GM12878 (cell line): ENCODE measurements around the gene AFF1. TPM values are rescaled to one million over a fixed set of nuclear protein-coding genes. Genes with fewer than 3 reads are reported as not detected.
A peak's percentile ranks its signal among the peaks of the same experiment; 100 is the strongest.

Experiments used
- BCL11A ChIP-seq: IDR thresholded peaks from 2 replicates; pipeline ENCODE4 v1.6.1; 2011; ENCODE audit warnings: low read depth, low read length
- BRCA1 ChIP-seq: IDR thresholded peaks from 2 replicates; pipeline ENCODE4 v1.6.1; 2011; ENCODE audit warnings: low read depth, low read length, improper control_type of control experiment
- CEBPB ChIP-seq, 2 experiments: fragments of 150-350 bp in 1 of 2; IDR thresholded peaks; 2 replicates each; pipeline ENCODE4 v1.6.1; 2012 to 2014; ENCODE audit warnings: low read depth in 2 of 2, low read length in 2 of 2, borderline replicate concordance in 1 of 2, inconsistent platforms in 1 of 2
- CHD4 ChIP-seq: fragments of 200-600 bp; sonication (generic); IDR thresholded peaks from 2 replicates; pipeline ENCODE4 v1.6.1; 2016; ENCODE audit warnings: mild to moderate bottlenecking
- ESRRA ChIP-seq: IDR thresholded peaks from 2 replicates; pipeline ENCODE4 v1.6.1; 2012; ENCODE audit warnings: mild to moderate bottlenecking, low read length, improper control_type of control experiment
- EZH2 ChIP-seq: IDR thresholded peaks from 2 replicates; pipeline ENCODE4 v1.6.1; 2012; ENCODE audit warnings: low read depth, mild to moderate bottlenecking, control low read depth, inconsistent platforms, low read length, borderline replicate concordance; ENCODE audit not compliant: control insufficient read depth
- FOS ChIP-seq: IDR thresholded peaks from 3 replicates; pipeline ENCODE4 v1.6.1; 2011; ENCODE audit warnings: borderline replicate concordance; ENCODE audit not compliant: insufficient read length; ENCODE audit errors: extremely low read depth
- IKZF2 ChIP-seq, 2 experiments: fragments of 450-650 bp; IDR thresholded peaks; 2 replicates each; pipeline ENCODE4 v1.6.1; 2017; ENCODE audit warnings: mild to moderate bottlenecking in 2 of 2, moderate library complexity in 2 of 2
- MYB ChIP-seq: fragments of 150-350 bp; IDR thresholded peaks from 2 replicates; pipeline ENCODE4 v1.6.1; 2014; ENCODE audit warnings: mild to moderate bottlenecking, low read depth, low read length, borderline replicate concordance
- PML ChIP-seq: IDR thresholded peaks from 2 replicates; pipeline ENCODE4 v1.6.1; 2012; ENCODE audit warnings: low read length, inconsistent platforms
- POLR2AphosphoS2 ChIP-seq: IDR thresholded peaks from 2 replicates; pipeline ENCODE4 v1.6.1; 2011; ENCODE audit warnings: low read depth, mild to moderate bottlenecking, low read length, improper control_type of control experiment, moderate library complexity
- POLR2AphosphoS5 ChIP-seq: IDR thresholded peaks from 2 replicates; pipeline ENCODE4 v1.6.1; 2011; ENCODE audit warnings: mild to moderate bottlenecking, low read length, inconsistent platforms
- RAD21 ChIP-seq: IDR thresholded peaks from 2 replicates; pipeline ENCODE4 v1.6.1; 2011; ENCODE audit warnings: mild to moderate bottlenecking, low read depth, low read length, moderate library complexity; ENCODE audit not compliant: insufficient read depth
- RBBP5 ChIP-seq: fragments of 200-600 bp; sonication (generic); conservative IDR thresholded peaks from 2 replicates; pipeline ENCODE4 v1.6.1; 2016
- STAT3 ChIP-seq: IDR thresholded peaks from 2 replicates; pipeline ENCODE4 v1.6.1; 2011; ENCODE audit warnings: low read depth, low read length, improper control_type of control experiment
- ZBTB4 ChIP-seq: fragments of 450-650 bp; formaldehyde crosslinking; IDR thresholded peaks from 2 replicates; pipeline ENCODE4 v1.4.0; 2022; ENCODE audit warnings: mild to moderate bottlenecking, moderate library complexity
- ZNF274 ChIP-seq: IDR thresholded peaks from one replicate; pipeline ENCODE4 v1.8.0; 2011; ENCODE audit not compliant: insufficient read length, insufficient read depth
- polyA plus RNA-seq, 11 experiments: library from polyadenylated mRNA; depleted of rRNA in 4 of 11; unstranded in 6 of 11; stranded (reverse) in 5 of 11; fragments of >200 nt; fragmentation: Nextera tagmentation in 4 of 11; fragmentation: Illumina TruSeq in 1 of 11; extraction: Ambion mirVana in 4 of 11; extraction: Trizol in 1 of 11; gene quantifications; 1 replicate in 1 of 11; 2 replicates in 10 of 11; pipeline versions ENCODE4 v1.2.1 to v1.2.3, GENCODE V29; 2011 to 2016; ENCODE audit warnings: inconsistent platforms in 2 of 11, missing spikeins in 2 of 11, low read depth in 1 of 11
- total RNA-seq, 4 experiments: library from RNA; depleted of rRNA in 3 of 4; stranded (reverse); fragments of >200 nt in 3 of 4; fragmentation: Illumina TruSeq in 1 of 4; extraction: Trizol in 1 of 4; gene quantifications; 2 replicates each; pipeline versions ENCODE4 v1.2.1 to v1.2.3, GENCODE V29; 2013 to 2021
- TF ChIP-seq, protein P1 (sequence below), 3 experiments: IDR thresholded peaks in 2 of 3; conservative IDR thresholded peaks in 1 of 3; 2 replicates each; pipeline ENCODE4 v1.5.1; 2011; ENCODE audit warnings: low read depth in 3 of 3, low read length in 3 of 3, mild to moderate bottlenecking in 3 of 3, control low read depth in 2 of 3, moderate library complexity in 2 of 3, inconsistent platforms in 1 of 3, mixed read lengths in 1 of 3; ENCODE audit not compliant: control insufficient read depth in 2 of 3, insufficient read depth in 1 of 3; ENCODE audit errors: extremely low read depth in 1 of 3
- TF ChIP-seq, protein P2 (sequence below): fragments of 450-650 bp; IDR thresholded peaks from 2 replicates; pipeline ENCODE4 v1.6.1; 2017; ENCODE audit warnings: antibody characterized with exemption, mild to moderate bottlenecking, moderate library complexity

AFF1 gene
- total and polyA plus RNA-seq, 10 of the 15 experiments (the other 5 are each of a cell fraction or from before 2014, with no cell fraction given): 3.5 to 56.1 (median 21.5) TPM

- TF ChIP-seq ZBTB4 (CRISPR knock-in tag) (no peak), CHD4 (no peak), RAD21 (no peak), POLR2AphosphoS5 (no peak), ZNF274 (no peak), EZH2 (no peak), BRCA1 (no peak), ESRRA (no peak), STAT3 (no peak), POLR2AphosphoS2 (no peak), CEBPB (IDR thresholded peaks at IDR 0.05; ENCODE audit: borderline replicate concordance in 1 of 2, low read depth in 2 of 2, low read length in 2 of 2) (no peak), PML (no peak), RBBP5 (no peak), FOS (no peak), MYB (no peak), IKZF2 (IDR thresholded peaks at IDR 0.05) (peak; percentile 64; a peak in 3 of 4 replicates), BCL11A (no peak)
- TF ChIP-seq, protein P1, sequence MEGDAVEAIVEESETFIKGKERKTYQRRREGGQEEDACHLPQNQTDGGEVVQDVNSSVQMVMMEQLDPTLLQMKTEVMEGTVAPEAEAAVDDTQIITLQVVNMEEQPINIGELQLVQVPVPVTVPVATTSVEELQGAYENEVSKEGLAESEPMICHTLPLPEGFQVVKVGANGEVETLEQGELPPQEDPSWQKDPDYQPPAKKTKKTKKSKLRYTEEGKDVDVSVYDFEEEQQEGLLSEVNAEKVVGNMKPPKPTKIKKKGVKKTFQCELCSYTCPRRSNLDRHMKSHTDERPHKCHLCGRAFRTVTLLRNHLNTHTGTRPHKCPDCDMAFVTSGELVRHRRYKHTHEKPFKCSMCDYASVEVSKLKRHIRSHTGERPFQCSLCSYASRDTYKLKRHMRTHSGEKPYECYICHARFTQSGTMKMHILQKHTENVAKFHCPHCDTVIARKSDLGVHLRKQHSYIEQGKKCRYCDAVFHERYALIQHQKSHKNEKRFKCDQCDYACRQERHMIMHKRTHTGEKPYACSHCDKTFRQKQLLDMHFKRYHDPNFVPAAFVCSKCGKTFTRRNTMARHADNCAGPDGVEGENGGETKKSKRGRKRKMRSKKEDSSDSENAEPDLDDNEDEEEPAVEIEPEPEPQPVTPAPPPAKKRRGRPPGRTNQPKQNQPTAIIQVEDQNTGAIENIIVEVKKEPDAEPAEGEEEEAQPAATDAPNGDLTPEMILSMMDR (IDR thresholded peaks at IDR 0.05 in 2 of 3, conservative IDR thresholded peaks at IDR 0.05 in 1 of 3; ENCODE audit: control insufficient read depth in 2 of 3, extremely low read depth in 1 of 3, insufficient read depth in 1 of 3, low read depth in 3 of 3, low read length in 3 of 3): no peak
- TF ChIP-seq, protein P2, sequence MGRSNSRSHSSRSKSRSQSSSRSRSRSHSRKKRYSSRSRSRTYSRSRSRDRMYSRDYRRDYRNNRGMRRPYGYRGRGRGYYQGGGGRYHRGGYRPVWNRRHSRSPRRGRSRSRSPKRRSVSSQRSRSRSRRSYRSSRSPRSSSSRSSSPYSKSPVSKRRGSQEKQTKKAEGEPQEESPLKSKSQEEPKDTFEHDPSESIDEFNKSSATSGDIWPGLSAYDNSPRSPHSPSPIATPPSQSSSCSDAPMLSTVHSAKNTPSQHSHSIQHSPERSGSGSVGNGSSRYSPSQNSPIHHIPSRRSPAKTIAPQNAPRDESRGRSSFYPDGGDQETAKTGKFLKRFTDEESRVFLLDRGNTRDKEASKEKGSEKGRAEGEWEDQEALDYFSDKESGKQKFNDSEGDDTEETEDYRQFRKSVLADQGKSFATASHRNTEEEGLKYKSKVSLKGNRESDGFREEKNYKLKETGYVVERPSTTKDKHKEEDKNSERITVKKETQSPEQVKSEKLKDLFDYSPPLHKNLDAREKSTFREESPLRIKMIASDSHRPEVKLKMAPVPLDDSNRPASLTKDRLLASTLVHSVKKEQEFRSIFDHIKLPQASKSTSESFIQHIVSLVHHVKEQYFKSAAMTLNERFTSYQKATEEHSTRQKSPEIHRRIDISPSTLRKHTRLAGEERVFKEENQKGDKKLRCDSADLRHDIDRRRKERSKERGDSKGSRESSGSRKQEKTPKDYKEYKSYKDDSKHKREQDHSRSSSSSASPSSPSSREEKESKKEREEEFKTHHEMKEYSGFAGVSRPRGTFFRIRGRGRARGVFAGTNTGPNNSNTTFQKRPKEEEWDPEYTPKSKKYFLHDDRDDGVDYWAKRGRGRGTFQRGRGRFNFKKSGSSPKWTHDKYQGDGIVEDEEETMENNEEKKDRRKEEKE: no peak
Measured at GRCh38 chr4:86908251-86908657, 26.6 kb upstream of the AFF1 start (continued).
